Hepatocyte (in vitro differentiated cells): ENCODE data around the gene MTARC2.

Experiments
- CTCF ChIP-seq: fragments of 200-600 bp; sonication (generic); IDR thresholded peaks from 2 replicates; pipeline ENCODE4 v1.5.1; 2016; ENCODE audit warnings: antibody characterized with exemption, mild to moderate bottlenecking; ENCODE audit not compliant: poor library complexity
- EZH2 ChIP-seq: fragments of 200-600 bp; sonication (generic); IDR thresholded peaks from 2 replicates; pipeline ENCODE4 v1.6.1; 2016; ENCODE audit warnings: antibody characterized with exemption, mild to moderate bottlenecking, borderline replicate concordance
- EZH2phosphoT487 ChIP-seq: fragments of 200-600 bp; sonication (generic); IDR thresholded peaks from one replicate; pipeline ENCODE4 v1.6.1; 2018; ENCODE audit warnings: antibody characterized with exemption, mild to moderate bottlenecking, low read depth, moderate library complexity; ENCODE audit not compliant: unreplicated experiment, severe bottlenecking

DNA sequence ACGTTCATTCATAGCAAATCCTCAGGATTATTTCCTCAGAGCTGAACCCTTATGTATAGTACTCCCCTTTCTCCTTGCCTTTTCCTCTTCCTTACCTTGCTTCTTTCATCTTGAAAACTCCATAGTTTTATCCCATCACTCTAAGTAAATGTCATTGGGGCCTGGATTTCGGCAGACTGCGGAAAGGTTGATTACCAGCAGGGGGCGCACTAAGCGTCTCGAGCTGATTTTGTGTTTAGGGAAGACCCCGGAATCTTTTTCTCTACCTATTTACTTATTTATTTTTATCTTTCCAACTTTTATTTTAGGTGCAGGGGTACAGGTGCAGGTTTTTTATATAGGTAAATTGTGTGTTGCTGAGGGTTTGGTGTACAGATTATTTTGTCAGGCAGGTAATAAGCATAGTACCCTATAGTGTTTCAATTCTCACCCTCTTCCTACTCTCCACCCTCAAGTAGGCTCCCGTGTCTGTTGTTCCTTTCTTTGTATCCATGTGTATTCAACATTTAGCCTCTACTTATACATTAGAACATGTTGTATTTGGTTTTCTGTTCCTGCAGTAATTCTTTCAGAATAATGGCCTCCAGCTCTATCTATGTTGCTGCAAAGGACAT is 27.2 kb downstream of the MTARC2 start:
- no peak for TF ChIP-seq EZH2
- TF ChIP-seq CTCF = peak; percentile 75
- no peak for TF ChIP-seq EZH2phosphoT487
